ENCODE measurements around the gene LPCAT2.
"Not testable (repeated sequence)": the region's sequence is repeated elsewhere in the genome, so short reads cannot be mapped to it uniquely, and the experiment has no call there.

LPCAT2 gene

DNA sequence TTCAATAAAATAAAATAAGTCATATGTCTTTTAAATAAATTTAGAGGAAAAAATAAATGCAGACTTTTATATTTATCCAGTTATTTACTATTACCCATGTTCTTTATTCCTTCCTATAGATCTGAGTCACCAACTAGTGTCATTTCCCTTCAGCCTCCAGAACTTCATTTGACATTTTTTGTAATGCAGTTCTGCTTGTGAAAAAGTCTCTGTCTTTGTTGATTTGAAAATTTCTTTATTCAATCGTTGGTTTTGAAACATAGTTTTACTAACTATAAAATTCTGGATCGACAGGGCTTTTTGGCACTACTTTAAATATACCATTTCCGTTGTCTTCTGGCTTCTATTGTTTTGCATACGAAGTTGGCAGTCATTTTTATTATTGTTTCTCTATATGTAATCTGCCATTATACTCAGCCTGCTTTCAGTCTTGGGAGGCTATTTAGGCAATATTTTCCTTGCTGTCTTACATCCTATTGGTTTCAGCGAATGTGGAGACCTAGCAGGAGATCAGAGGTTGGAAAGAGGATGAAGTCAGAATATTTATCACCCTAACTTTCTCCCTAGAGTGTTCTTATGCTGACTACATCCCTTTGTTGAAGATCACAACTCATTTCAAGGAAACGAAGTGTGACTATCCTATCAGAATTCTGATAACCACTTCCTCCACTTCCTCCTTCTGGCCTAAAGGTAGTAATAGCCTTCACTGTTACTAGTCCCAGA lies 104.9 kb downstream of the LPCAT2 start:
- no peak for DNase-seq (ENCODE audit: low read depth)

DNA sequence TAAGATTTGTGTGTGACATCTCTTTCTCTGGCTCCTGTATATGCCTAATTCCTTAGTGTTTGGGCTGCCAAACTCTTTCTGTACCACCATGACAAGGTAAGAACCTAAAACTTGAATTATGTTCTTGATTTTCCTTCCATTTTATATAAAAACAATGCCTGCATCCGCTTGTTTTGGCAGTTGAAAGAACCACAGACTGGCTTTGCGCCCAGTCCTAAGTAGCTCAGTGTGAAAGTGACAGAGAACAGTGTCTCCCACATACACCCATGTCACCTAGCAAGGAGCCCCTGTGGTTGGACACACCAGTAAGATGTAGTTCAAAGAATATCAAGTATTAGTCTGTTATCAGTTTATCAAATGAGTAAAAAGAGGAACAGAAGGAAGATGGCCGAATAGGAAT lies 106.2 kb downstream of the LPCAT2 start:
- DNase-seq (ENCODE audit: low read depth): no peak

DNA sequence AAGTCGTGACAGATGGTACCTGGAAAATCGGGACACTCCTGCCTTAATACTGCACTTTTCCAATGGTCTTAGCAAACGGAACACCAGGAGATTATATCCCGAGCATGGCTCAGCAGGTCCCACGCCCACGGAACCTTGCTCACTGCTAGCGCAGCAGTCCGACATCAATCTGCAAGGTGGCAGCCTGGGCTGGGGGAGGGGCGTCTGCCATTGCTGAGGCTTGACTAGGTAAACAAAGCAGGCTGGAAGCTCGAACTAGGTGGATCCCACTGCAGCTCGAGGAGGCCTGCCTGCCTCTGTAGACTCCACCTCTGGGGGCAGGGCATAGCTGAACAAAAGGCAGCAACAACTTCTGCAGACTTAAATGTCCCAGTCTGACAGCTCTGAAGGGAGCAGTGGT lies 106.8 kb downstream of the LPCAT2 start:
- DNase-seq (ENCODE audit: low read depth): not testable (repeated sequence)

DNA sequence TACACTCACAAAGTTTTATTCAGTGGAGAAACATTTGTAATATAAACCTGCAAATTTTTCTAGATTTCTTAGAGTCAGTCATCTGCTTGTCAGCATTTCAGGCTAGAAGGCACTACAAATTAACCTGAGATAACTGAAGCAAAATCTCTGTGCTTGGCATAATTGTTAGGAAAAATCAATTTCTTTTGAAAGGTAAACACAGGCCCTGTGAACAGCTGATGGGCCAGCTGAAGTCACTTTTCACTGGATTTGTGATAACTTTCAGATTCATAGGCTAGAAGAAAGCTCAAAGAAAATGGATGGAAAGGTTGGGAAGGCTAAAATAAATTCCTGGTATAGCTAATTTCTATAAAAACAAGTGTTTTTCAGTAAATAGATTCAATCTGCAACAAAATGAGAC lies 112.9 kb downstream of the LPCAT2 start:
- DNase-seq (ENCODE audit: low read depth): no peak

DNA sequence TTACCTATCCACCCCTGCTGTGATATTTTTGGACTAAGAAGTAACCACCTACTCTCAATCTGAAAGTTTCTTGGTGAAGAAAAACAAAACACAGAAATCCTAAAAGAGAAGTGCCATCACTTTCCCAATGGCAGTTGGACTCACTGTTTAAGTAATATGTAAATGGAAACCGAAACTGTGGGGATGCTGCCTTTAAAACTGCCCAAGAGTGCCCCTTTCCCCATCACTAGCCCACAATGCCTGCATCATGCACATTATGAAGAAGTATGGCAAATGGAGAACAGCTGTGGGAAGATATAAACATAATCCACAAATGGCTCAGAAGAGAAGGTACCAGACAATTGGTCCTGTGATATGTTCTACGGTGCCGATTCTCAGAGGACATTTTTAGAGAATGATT lies 113.4 kb downstream of the LPCAT2 start:
- no peak for DNase-seq (ENCODE audit: low read depth)

DNA sequence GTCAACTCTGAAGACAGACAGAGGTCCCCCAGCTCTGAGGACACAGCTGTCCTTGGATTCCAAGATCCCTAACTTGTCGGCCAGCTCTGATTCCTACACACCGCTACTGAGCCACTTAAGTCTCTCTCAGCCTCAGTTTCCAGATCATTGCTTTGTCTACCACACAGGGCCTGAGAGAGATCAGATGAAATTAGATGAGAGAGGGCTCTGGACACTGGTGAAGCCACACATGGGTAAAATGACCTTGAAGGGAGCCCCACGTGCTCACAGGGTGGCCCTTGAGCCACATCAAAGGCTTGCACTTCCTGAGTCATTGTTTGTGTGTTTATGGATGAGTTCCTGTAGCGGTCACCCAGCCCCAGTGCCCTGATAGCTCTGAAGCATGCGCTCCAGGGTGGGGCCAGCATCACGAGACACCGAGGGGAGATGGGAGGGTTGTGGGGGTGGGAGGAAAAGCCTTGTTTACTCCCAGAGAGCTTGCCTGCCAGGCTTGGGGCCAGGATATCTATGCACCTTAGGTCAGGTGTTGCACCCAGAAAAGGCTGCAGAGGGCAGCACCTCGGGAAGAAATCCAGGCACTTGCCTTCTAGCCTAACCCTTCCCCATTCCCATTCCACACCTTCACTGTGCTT lies 114.2 kb downstream of the LPCAT2 start:
- no peak for DNase-seq (ENCODE audit: low read depth)

DNA sequence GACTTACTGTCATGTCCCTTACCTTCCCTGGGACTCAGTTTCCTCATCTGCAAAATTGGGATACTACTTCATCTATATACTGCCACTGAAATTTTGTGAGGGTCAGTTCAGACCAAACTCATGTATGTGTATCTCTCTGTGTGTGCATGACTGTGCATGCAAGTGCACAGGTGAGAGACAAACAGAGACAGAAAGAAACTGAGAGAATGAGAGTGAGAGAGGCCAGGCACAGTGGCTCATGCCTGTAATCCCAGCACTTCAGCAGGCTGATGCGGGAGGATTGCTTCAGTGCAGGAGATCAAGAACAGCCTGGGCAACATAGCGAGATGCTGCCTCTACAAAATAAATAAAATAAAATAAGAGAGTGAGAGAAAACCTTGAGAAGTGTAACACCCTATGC lies 114.8 kb downstream of the LPCAT2 start:
- DNase-seq (ENCODE audit: low read depth): no peak

DNA sequence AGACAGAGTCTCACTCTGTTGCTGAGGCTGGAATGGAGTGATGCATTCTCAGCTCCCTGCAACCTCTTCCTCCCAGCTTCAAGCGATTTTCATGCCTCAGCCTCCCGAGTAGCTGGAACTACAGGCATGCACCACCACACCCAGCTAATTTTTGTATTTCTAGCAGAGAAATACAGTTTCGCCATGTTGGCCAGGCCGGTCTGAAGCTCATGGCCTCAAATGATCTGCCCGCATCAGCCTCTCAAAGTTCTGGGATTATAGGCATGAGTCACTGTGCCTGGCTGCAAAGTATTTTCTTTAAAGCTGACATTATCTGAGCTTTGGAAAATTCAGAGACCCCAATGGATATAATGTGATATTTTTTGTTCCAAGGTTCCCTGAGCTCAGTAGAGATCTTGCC lies 115.8 kb downstream of the LPCAT2 start:
- no peak for DNase-seq (ENCODE audit: low read depth)

DNA sequence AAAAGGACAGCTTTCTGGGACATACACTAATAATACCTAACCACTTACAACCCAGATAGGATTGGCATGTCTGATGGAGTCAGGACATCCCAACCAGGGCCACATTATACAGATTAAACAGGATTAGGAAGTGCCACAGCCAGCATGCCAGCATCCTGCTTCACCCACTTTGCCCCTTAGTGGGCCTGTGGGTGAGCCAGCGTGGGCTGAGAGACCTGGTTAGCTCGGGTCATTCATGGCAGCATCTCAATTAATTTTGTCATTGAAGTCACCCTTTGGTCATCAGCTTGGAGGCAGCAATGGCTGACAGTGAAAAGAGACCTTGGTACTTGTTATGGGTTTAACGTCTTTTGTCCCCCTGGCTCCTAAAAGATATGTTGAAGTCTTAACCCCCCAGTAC lies 117.0 kb downstream of the LPCAT2 start:
- DNase-seq (ENCODE audit: low read depth): no peak

DNA sequence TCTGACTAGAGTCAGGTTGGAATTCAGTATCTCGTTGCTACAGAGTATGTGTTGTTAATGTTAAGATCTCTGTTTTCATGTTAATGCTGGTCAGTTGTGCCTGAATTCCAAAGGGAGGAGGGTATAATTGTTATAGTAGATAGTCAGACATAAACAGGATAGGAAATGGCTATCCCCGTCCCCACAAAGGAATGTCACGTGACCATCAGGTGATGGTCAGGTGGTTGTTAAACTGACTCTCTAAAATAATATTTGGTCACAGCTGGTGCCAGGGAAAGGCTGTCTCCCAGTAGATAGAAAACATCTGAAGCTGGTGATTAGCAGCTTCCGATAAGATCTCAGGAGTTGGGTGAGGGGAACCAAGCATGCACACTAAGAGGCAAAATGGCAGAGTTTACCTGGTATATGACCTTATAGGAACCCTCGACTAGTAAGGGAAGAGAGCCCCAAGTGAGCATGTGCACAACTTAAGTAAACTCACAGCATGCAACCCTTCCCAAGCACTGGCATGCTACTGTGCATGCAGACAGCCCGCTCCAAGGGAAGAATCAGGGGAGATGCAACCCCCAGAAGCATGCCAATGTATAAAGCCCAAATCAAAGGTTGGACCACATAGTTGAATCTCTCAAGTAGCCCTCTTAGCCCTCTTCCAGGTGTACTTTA lies 119.6 kb downstream of the LPCAT2 start:
- DNase-seq (ENCODE audit: low read depth): no peak

DNA sequence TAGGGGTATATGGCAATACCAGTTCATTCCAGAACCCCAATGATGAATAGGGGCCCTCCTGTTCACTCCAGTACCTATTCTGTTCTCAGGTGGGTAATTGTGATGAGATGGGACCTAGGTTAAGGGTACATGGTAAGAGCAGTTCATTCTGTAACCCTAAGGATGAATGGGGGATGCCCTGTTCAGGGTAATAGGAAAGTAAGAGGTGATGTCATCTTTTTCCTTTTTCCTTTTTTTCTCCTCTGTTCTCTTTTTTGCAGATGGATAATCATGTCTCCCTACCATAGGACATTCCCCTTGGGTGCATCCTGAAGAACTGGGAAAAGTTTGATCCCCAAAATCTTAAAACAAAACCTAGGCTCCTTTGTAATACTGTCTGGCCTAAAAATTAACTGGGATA lies 121.9 kb downstream of the LPCAT2 start:
- DNase-seq (ENCODE audit: low read depth): no peak

DNA sequence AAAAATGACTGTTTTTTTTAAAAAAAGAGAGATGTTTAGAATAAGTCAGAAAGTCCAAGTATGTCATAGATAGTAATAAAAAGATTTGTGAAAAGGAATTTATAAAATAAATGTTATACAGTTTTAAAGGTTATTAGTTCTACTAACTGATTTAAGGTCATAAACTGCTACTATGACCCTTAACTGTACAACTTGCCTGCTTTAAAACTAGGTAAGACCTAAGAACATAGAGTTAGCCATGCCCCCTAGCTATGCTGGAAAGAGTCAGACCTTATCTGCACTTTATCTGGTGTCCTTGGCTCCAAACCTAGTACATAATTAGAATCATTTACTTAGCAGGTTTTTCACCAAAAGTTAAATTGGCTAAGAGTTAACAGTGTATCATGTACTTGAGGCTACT lies 123.4 kb downstream of the LPCAT2 start:
- DNase-seq (ENCODE audit: low read depth): no peak

DNA sequence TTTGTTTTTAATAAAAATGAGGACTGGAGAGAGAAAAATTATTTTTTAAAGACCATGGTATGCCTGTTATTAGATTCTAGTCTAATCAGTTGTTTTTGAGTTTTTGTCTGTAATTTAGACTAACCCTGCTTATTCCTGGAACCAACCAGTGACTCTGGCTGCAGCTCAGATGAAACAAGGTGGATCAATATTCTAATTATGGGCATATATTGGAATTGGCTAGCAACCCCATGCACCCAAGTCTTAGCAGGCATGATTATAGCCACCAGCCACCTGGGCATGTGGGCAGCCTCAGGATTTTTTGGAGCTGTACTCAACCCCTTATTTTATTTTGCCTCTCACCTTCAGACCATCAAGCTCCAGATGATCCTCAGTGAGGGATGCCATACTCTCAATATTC lies 125.3 kb downstream of the LPCAT2 start:
- DNase-seq (ENCODE audit: low read depth): no peak

Data from activated T-cell treated with anti-CD3 and anti-CD28 coated beads for 24 hours (primary cell).